Activated CD4-positive, alpha-beta T cell treated with anti-CD3 and anti-CD28 coated beads, Interleukin-2, amount 10 ng/mL, durations not matched to agents 7 days and 5 days (primary cell): Measurements from ENCODE around the gene LAMC2. TPM values are rescaled to one million over a fixed set of nuclear protein-coding genes. Genes with fewer than 3 reads are reported as not detected.
"Not testable (repeated sequence)": the region's sequence is repeated elsewhere in the genome, so short reads cannot be mapped to it uniquely, and the experiment has no call there.

Experiments
- CTCF ChIA-PET: fragments of 350-600 bp; sonication (Branson Sonifier 250); formaldehyde crosslinking; loops from one replicate; lab custom pipeline; 2021; ENCODE audit warnings: antibody characterized with exemption; lab: Charles Lee
- POLR2A ChIA-PET: fragments of 350-600 bp; sonication (Branson Sonifier 250); formaldehyde crosslinking; loops from one replicate; lab custom pipeline; 2021; ENCODE audit warnings: antibody characterized with exemption; lab: Charles Lee
- DNase-seq: peaks from one replicate; pipeline ENCODE4 v3.0.0-alpha.2; 2020
- H3K27ac Mint-ChIP-seq: one replicate; pipeline ENCODE4 v1.8.0; 2021; ENCODE audit warnings: mild to moderate bottlenecking, moderate library complexity, mixed read lengths
- H3K27me3 Mint-ChIP-seq: one replicate; pipeline ENCODE4 v1.8.0; 2021; ENCODE audit warnings: mixed read lengths
- H3K36me3 Mint-ChIP-seq: one replicate; pipeline ENCODE4 v1.8.0; 2021; ENCODE audit warnings: low read depth, mixed read lengths
- H3K4me1 Mint-ChIP-seq: one replicate; pipeline ENCODE4 v1.8.0; 2021; ENCODE audit warnings: mixed read lengths
- H3K4me3 Mint-ChIP-seq: one replicate; pipeline ENCODE4 v1.8.0; 2021; ENCODE audit warnings: mild to moderate bottlenecking, moderate library complexity, mixed read lengths
- H3K9me3 Mint-ChIP-seq: one replicate; pipeline ENCODE4 v1.8.0; 2021; ENCODE audit warnings: mixed read lengths
- total RNA-seq, 2 experiments: library from RNA; stranded (reverse); gene quantifications; one replicate each; pipeline ENCODE4 v1.2.3, GENCODE V29; 2021

LAMC2 gene
- total RNA-seq, 2 experiments from 2014 or later = 0.04 to 0.05 TPM

GRCh38 chr1:183236158-183236725, 50.2 kb downstream of the LAMC2 start:
- DNase-seq = no peak
- H3K4me3 Mint-ChIP-seq = no peak overlapping the region
- H3K9me3 Mint-ChIP-seq = no peaks in the 10 kb centered on the region
- no peaks in the 10 kb centered on the region for H3K4me1 Mint-ChIP-seq
- H3K36me3 Mint-ChIP-seq = no peaks in the 10 kb centered on the region
- ChIA-PET CTCF (interaction anchor here (1.4 kb wide), 1 partner anchor 11 kb away, joined by 3 read pairs; no protein-coding TSS in a partner anchor), POLR2A (no interaction called here)
- H3K27me3 Mint-ChIP-seq = peaks cover 6% of the 10 kb centered on the region
- no peak overlapping the region for H3K27ac Mint-ChIP-seq

- no peaks in the 10 kb centered on the region for H3K36me3 Mint-ChIP-seq
- ChIA-PET POLR2A (no interaction called here), CTCF (interaction anchor here (1.4 kb wide), 1 partner anchor 10 kb away, joined by 3 read pairs; no protein-coding TSS in a partner anchor)
- no peak for DNase-seq
- H3K4me3 Mint-ChIP-seq = no peak overlapping the region
- no peak overlapping the region for H3K27ac Mint-ChIP-seq
- no peaks in the 10 kb centered on the region for H3K9me3 Mint-ChIP-seq
- no peaks in the 10 kb centered on the region for H3K4me1 Mint-ChIP-seq
- H3K27me3 Mint-ChIP-seq = peaks cover 9% of the 10 kb centered on the region
Observed at GRCh38 chr1:183237046-183237445, 51.0 kb downstream of the LAMC2 start.

GRCh38 chr1:183238071-183238470, 52.0 kb downstream of the LAMC2 start:
- no peaks in the 10 kb centered on the region for H3K4me1 Mint-ChIP-seq
- CTCF ChIA-PET = interaction anchor here (1.2 kb wide), 1 partner anchor 47 kb away, joined by 3 read pairs; no protein-coding TSS in a partner anchor

GRCh38 chr1:183239220-183239742, 53.2 kb downstream of the LAMC2 start:
- DNase-seq = no peak
- Mint-ChIP-seq H3K4me1 (no peaks in the 10 kb centered on the region), H3K27me3 (peaks cover 14% of the 10 kb centered on the region), H3K9me3 (no peaks in the 10 kb centered on the region), H3K27ac (no peak overlapping the region), H3K36me3 (no peaks in the 10 kb centered on the region), H3K4me3 (no peak overlapping the region)
- ChIA-PET CTCF (interaction anchor here (1.2 kb wide), 1 partner anchor 10 kb away, joined by 6 read pairs; no protein-coding TSS in a partner anchor), POLR2A (no interaction called here)

More at GRCh38 chr1:183238071-183238470, 52.0 kb downstream of the LAMC2 start:
- Mint-ChIP-seq H3K27me3 (peaks cover 12% of the 10 kb centered on the region), H3K36me3 (no peaks in the 10 kb centered on the region), H3K4me3 (no peak overlapping the region), H3K9me3 (no peaks in the 10 kb centered on the region), H3K27ac (no peak overlapping the region)
- POLR2A ChIA-PET = no interaction called here
- no peak for DNase-seq

- H3K4me3 Mint-ChIP-seq = no peak overlapping the region
- CTCF ChIA-PET = interaction anchor here (1.2 kb wide), 1 partner anchor 11 kb away, joined by 6 read pairs; no protein-coding TSS in a partner anchor
Observed at GRCh38 chr1:183239793-183240525, 53.9 kb downstream of the LAMC2 start.

DNA sequence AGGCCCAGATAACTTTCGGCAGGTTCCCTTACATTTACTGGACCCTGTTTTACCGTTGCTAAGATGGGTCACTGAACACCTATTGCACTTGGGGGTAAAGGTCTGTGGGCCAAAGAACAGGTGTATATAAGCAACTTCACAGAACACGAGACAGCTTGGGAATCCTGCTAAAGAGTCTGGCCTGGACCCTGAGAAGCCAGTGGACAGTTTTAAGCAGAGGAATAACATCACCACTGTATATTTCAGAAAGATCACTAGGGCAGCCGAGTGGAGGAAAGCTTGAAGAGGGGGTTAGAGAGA, 54.4 kb downstream of the LAMC2 start:
- POLR2A ChIA-PET = no interaction called here
- Mint-ChIP-seq H3K27me3 (peaks cover 11% of the 10 kb centered on the region), H3K27ac (no peak overlapping the region)

More at GRCh38 chr1:183239793-183240525, 53.9 kb downstream of the LAMC2 start:
- peaks cover 15% of the 10 kb centered on the region for H3K27me3 Mint-ChIP-seq
- H3K36me3 Mint-ChIP-seq = no peaks in the 10 kb centered on the region
- no peaks in the 10 kb centered on the region for H3K4me1 Mint-ChIP-seq
- POLR2A ChIA-PET = no interaction called here
- H3K27ac Mint-ChIP-seq = no peak overlapping the region
- no peak for DNase-seq
- no peaks in the 10 kb centered on the region for H3K9me3 Mint-ChIP-seq

GRCh38 chr1:183240853-183241252, 54.8 kb downstream of the LAMC2 start:
- H3K27me3 Mint-ChIP-seq = peaks cover 10% of the 10 kb centered on the region
- H3K4me1 Mint-ChIP-seq, H3K27ac Mint-ChIP-seq, CTCF ChIA-PET, H3K9me3 Mint-ChIP-seq, H3K4me3 Mint-ChIP-seq, H3K36me3 Mint-ChIP-seq, POLR2A ChIA-PET, DNase-seq: not testable (repeated sequence)

More for the DNA sequence above, 54.4 kb downstream of the LAMC2 start:
- Mint-ChIP-seq H3K4me1 (no peaks in the 10 kb centered on the region), H3K9me3 (no peaks in the 10 kb centered on the region), H3K4me3 (no peak overlapping the region), H3K36me3 (no peaks in the 10 kb centered on the region)
- no peak for DNase-seq
- CTCF ChIA-PET = no interaction called here

- peaks cover 10% of the 10 kb centered on the region for H3K27me3 Mint-ChIP-seq
- ChIA-PET POLR2A (no interaction called here), CTCF (no interaction called here)
- no peaks in the 10 kb centered on the region for H3K9me3 Mint-ChIP-seq
- no peaks in the 10 kb centered on the region for H3K36me3 Mint-ChIP-seq
- no peak overlapping the region for H3K4me3 Mint-ChIP-seq
- no peaks in the 10 kb centered on the region for H3K4me1 Mint-ChIP-seq
- no peak for DNase-seq
- H3K27ac Mint-ChIP-seq = no peak overlapping the region
Observed at GRCh38 chr1:183241471-183241870, 55.4 kb downstream of the LAMC2 start.

- Mint-ChIP-seq H3K36me3 (no peaks in the 10 kb centered on the region), H3K9me3 (no peaks in the 10 kb centered on the region), H3K27ac (no peak overlapping the region), H3K4me3 (no peak overlapping the region), H3K27me3 (peaks cover 10% of the 10 kb centered on the region), H3K4me1 (no peaks in the 10 kb centered on the region)
- ChIA-PET POLR2A (no interaction called here), CTCF (no interaction called here)
- DNase-seq = no peak
Observed at GRCh38 chr1:183242556-183242955, 56.5 kb downstream of the LAMC2 start.

DNA sequence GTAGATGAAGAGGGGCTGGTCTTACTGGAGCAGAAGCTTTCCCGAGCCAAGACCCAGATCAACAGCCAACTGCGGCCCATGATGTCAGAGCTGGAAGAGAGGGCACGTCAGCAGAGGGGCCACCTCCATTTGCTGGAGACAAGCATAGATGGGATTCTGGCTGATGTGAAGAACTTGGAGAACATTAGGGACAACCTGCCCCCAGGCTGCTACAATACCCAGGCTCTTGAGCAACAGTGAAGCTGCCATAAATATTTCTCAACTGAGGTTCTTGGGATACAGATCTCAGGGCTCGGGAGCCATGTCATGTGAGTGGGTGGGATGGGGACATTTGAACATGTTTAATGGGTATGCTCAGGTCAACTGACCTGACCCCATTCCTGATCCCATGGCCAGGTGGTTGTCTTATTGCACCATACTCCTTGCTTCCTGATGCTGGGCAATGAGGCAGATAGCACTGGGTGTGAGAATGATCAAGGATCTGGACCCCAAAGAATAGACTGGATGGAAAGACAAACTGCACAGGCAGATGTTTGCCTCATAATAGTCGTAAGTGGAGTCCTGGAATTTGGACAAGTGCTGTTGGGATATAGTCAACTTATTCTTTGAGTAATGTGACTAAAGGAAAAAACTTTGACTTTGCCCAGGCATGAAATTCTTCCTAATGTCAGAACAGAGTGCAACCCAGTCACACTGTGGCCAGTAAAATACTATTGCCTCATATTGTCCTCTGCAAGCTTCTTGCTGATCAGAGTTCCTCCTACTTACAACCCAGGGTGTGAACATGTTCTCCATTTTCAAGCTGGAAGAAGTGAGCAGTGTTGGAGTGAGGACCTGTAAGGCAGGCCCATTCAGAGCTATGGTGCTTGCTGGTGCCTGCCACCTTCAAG, 57.3 kb downstream of the LAMC2 start:
- ChIA-PET CTCF (no interaction called here), POLR2A (no interaction called here)
- H3K4me3 Mint-ChIP-seq = no peak overlapping the region
- H3K27ac Mint-ChIP-seq = no peak overlapping the region
- DNase-seq = no peak
- H3K9me3 Mint-ChIP-seq = no peaks in the 10 kb centered on the region
- H3K27me3 Mint-ChIP-seq = peaks cover 10% of the 10 kb centered on the region
- H3K4me1 Mint-ChIP-seq = no peaks in the 10 kb centered on the region
- no peaks in the 10 kb centered on the region for H3K36me3 Mint-ChIP-seq

DNA sequence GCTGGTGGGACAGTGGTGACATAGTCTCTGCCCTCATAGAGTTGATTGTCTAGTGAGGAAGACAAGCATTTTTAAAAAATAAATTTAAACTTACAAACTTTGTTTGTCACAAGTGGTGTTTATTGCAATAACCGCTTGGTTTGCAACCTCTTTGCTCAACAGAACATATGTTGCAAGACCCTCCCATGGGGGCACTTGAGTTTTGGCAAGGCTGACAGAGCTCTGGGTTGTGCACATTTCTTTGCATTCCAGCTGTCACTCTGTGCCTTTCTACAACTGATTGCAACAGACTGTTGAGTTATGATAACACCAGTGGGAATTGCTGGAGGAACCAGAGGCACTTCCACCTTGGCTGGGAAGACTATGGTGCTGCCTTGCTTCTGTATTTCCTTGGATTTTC, 58.4 kb downstream of the LAMC2 start:
- no peak overlapping the region for H3K27ac Mint-ChIP-seq
- CTCF ChIA-PET = no interaction called here
- no peak overlapping the region for H3K4me3 Mint-ChIP-seq
- no peaks in the 10 kb centered on the region for H3K36me3 Mint-ChIP-seq
- DNase-seq = no peak
- H3K4me1 Mint-ChIP-seq = no peaks in the 10 kb centered on the region
- H3K27me3 Mint-ChIP-seq = peaks cover 14% of the 10 kb centered on the region
- H3K9me3 Mint-ChIP-seq = no peaks in the 10 kb centered on the region
- POLR2A ChIA-PET = no interaction called here

GRCh38 chr1:183245357-183245756, 59.3 kb downstream of the LAMC2 start:
- no peak for DNase-seq
- H3K9me3 Mint-ChIP-seq = no peaks in the 10 kb centered on the region

More at GRCh38 chr1:183245357-183245756, 59.3 kb downstream of the LAMC2 start:
- CTCF ChIA-PET = no interaction called here
- Mint-ChIP-seq H3K36me3 (no peaks in the 10 kb centered on the region), H3K4me1 (no peaks in the 10 kb centered on the region), H3K27me3 (peaks cover 14% of the 10 kb centered on the region), H3K4me3 (no peak overlapping the region), H3K27ac (no peak overlapping the region)
- POLR2A ChIA-PET = no interaction called here
